Measurements from ENCODE around the gene RPN2.

DNA sequence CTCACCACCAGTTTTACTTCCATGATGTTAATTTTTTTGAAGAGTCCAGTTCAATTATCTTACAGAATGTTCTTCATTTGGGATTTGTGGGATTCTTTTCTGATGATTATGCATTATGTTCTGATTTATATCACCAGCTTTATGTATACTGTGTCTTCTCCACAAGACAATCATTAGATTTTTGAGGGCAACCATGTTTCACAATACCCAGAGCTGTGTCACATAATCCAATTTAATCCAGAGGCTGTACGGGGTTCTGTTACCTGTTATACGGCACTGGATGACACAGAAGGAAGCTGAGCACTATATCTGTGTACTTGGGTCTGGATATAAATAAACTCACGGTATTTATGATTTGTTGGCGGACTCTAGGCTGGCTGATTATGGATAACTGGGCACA is 41.6 kb upstream of the RPN2 start:
- TF ChIP-seq POLR2AphosphoS5 (IDR thresholded peaks at IDR 0.05) = no peak
- TF ChIP-seq EP300 (IDR thresholded peaks at IDR 0.05) = no peak

Measured in upper lobe of left lung (tissue), 4 donors.